H1 (cell line): ENCODE results near the gene TPST2. TPM values are rescaled to one million over a fixed set of nuclear protein-coding genes. Genes with fewer than 3 reads are reported as not detected.

Source experiments
- CTCF ChIP-seq, 3 experiments: IDR thresholded peaks; 1 replicate in 2 of 3; 2 replicates in 1 of 3; pipeline versions ENCODE4 v1.5.1 to v1.6.1; 2011; ENCODE audit warnings: low read length in 3 of 3, mild to moderate bottlenecking in 3 of 3, inconsistent platforms in 2 of 3, low read depth in 1 of 3, moderate library complexity in 1 of 3; ENCODE audit not compliant: insufficient read depth in 1 of 3; ENCODE audit errors: control extremely low read depth in 1 of 3
- JUND ChIP-seq: IDR thresholded peaks from 2 replicates; pipeline ENCODE4 v1.6.1; 2011; ENCODE audit warnings: mild to moderate bottlenecking, improper control_type of control experiment, low read length
- polyA plus RNA-seq, 7 experiments: library from polyadenylated mRNA; depleted of rRNA in 3 of 7; stranded (reverse) in 5 of 7; unstranded in 2 of 7; fragments of >200 nt in 5 of 7; fragments of 200-250 nt in 2 of 7; gene quantifications; 1 replicate in 5 of 7; 2 replicates in 1 of 7; 4 replicates in 1 of 7; pipeline versions ENCODE4 v1.2.1 to v1.2.3, GENCODE V29; 2011 to 2013; ENCODE audit warnings: missing spikeins in 2 of 7, mixed read lengths in 2 of 7
- total RNA-seq: library from RNA; stranded (reverse); fragmentation: NEBNext Ultra II Directional; extraction: Animal tissue kit (Norgen Biotek cat#: 25700); gene quantifications from 2 replicates; pipeline ENCODE4 v1.2.1, GENCODE V29; 2021

Gene TPST2
- total and polyA plus RNA-seq, 2 of the 8 experiments (the other 6 are each of a cell fraction or from before 2014, with no cell fraction given) = 58.8 to 143 TPM

DNA sequence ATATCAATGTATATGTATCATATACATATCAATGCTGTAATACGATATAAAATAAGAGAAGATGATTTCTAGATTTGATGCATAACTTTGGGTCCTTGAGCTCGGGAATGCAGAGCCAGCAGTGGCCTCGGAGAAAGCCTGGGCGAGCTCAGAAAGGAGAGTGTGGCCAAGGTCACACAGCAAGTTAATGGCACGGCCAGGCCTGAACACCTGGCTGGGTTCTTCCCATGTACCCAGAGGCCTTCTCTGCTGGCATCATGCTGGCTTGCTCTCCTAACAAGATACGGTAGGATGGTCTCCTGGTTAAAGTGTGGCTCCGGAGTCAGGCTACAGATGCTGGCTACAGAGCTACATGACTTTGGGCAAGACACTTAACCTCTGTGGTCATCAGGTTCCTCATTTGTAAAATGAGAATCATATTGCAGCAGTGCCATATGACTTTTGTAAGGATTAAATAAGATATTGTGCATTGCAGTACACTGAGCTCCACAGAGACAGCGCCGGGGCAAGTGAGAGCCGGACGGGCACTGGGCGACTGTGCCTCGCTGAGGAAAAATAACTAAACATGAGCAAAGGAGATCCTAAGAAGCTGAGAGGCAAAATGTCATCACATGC, 29.9 kb downstream of the TPST2 start (continued):
- TF ChIP-seq CTCF (IDR thresholded peaks at IDR 0.05; ENCODE audit: control extremely low read depth in 1 of 3, insufficient read depth in 1 of 3, low read depth in 1 of 3, low read length in 3 of 3) = no peak
- TF ChIP-seq JUND = no peak
